B cell (primary cell): ENCODE measurements around the gene RAB6C. TPM values are rescaled to one million over a fixed set of nuclear protein-coding genes. Genes with fewer than 3 reads are reported as not detected.
"Not testable (repeated sequence)": the region's sequence is repeated elsewhere in the genome, so short reads cannot be mapped to it uniquely, and the experiment has no call there.

ENCODE experiments used
- ATAC-seq: fragments of 200-7000 bp; cut with Tn5 transposase; one replicate; pipeline ENCODE4 v1.10.0; 2021; ENCODE audit warnings: low read depth, mild to moderate bottlenecking, moderate number of reproducible peaks, moderate library complexity
- CTCF ChIA-PET: fragments of 350-600 bp; sonication (Branson Sonifier 250); formaldehyde crosslinking; loops from one replicate; lab custom pipeline; 2021; ENCODE audit warnings: antibody characterized with exemption, inconsistent platforms; lab: Charles Lee
- POLR2A ChIA-PET: fragments of 350-600 bp; sonication (Branson Sonifier 250); formaldehyde crosslinking; loops from one replicate; lab custom pipeline; 2021; ENCODE audit warnings: antibody characterized with exemption; lab: Charles Lee
- DNase-seq: peaks from one replicate; pipeline ENCODE4 v3.0.0; 2013
- H2AFZ ChIP-seq: 2 replicates; pipeline ENCODE4 v1.6.1; 2012; ENCODE audit warnings: mild to moderate bottlenecking, low read depth, low read length; ENCODE audit not compliant: insufficient read depth, poor library complexity, severe bottlenecking
- H3K27ac ChIP-seq, 2 donors: 1 replicate in 1 of 2; 2 replicates in 1 of 2; pipeline ENCODE4 v1.5.1; 2012 to 2013; ENCODE audit warnings: low read length in 2 of 2, mild to moderate bottlenecking in 2 of 2, moderate library complexity in 1 of 2
- H3K27me3 ChIP-seq, 4 experiments: fragments of 200-600 bp in 1 of 4; sonication (generic) in 1 of 4; replicated peaks in 1 of 4; 1 replicate in 2 of 4; 2 replicates in 2 of 4; pipeline versions ENCODE4 v1.6.1 to v1.7.0; 2013 to 2016; ENCODE audit warnings: low read length in 3 of 4, mild to moderate bottlenecking in 2 of 4, mixed read lengths in 1 of 4, moderate library complexity in 1 of 4; ENCODE audit not compliant: insufficient read depth in 4 of 4, control insufficient read depth in 3 of 4; ENCODE audit errors: control extremely low read depth in 1 of 4
- H3K36me3 ChIP-seq, 2 experiments: replicated peaks in 1 of 2; 1 replicate in 1 of 2; 2 replicates in 1 of 2; pipeline versions ENCODE4 v1.6.1 to v1.7.1; 2013; ENCODE audit warnings: low read length in 1 of 2; ENCODE audit not compliant: insufficient read depth in 2 of 2, control insufficient read depth in 1 of 2; ENCODE audit errors: control extremely low read depth in 1 of 2, extremely low read depth in 1 of 2
- H3K4me1 ChIP-seq, 2 donors: fragments of 200-600 bp in 1 of 2; sonication (generic) in 1 of 2; 1 replicate in 1 of 2; 2 replicates in 1 of 2; pipeline versions ENCODE4 v1.5.1 to v1.6.1; 2013 to 2017; ENCODE audit warnings: low read length in 2 of 2; ENCODE audit not compliant: control insufficient read depth in 2 of 2, insufficient read depth in 2 of 2
- H3K4me2 ChIP-seq: replicated peaks from 2 replicates; pipeline ENCODE3; 2012; ENCODE audit warnings: mild to moderate bottlenecking, low read depth, low read length; ENCODE audit not compliant: poor library complexity, severe bottlenecking
- H3K4me3 ChIP-seq, 5 experiments: fragments of 200-600 bp in 1 of 5; sonication (generic) in 1 of 5; 1 replicate in 3 of 5; 2 replicates in 2 of 5; pipeline versions ENCODE4 v1.5.1 to v1.7.0; 2011 to 2016; ENCODE audit warnings: low read length in 4 of 5, mild to moderate bottlenecking in 4 of 5, low read depth in 2 of 5, control low read depth in 1 of 5, moderate library complexity in 1 of 5; ENCODE audit not compliant: insufficient read depth in 1 of 5; ENCODE audit errors: control extremely low read depth in 1 of 5, extremely low read depth in 1 of 5
- H3K79me2 ChIP-seq: fragments of 200-600 bp; sonication (generic); one replicate; pipeline ENCODE4 v1.6.0; 2016; ENCODE audit warnings: low read length; ENCODE audit not compliant: control insufficient read depth, insufficient read depth
- H3K9ac ChIP-seq: fragments of 200-600 bp; sonication (generic); 2 replicates; pipeline ENCODE4 v1.6.1; 2017; ENCODE audit warnings: mild to moderate bottlenecking, low read length, moderate library complexity
- H3K9me3 ChIP-seq, 3 donors: one replicate each; pipeline versions ENCODE4 v1.6.1 to v1.7.1; 2013; ENCODE audit warnings: low read length in 2 of 3; ENCODE audit not compliant: control insufficient read depth in 2 of 3, insufficient read depth in 1 of 3; ENCODE audit errors: control extremely low read depth in 1 of 3
- H4K20me1 ChIP-seq: 2 replicates; pipeline ENCODE4 v1.6.0; 2012; ENCODE audit warnings: mild to moderate bottlenecking, low read length; ENCODE audit not compliant: insufficient read depth, control insufficient read depth, poor library complexity, severe bottlenecking
- H3K27ac Mint-ChIP-seq: one replicate; pipeline ENCODE4 v1.8.0; 2021; ENCODE audit warnings: mixed read lengths
- H3K27me3 Mint-ChIP-seq: one replicate; pipeline ENCODE4 v1.8.0; 2021; ENCODE audit warnings: mixed read lengths
- H3K4me1 Mint-ChIP-seq: one replicate; pipeline ENCODE4 v1.8.0; 2021; ENCODE audit warnings: mixed read lengths
- H3K4me3 Mint-ChIP-seq: one replicate; pipeline ENCODE4 v1.8.0; 2021; ENCODE audit warnings: mixed read lengths
- H3K9me3 Mint-ChIP-seq: one replicate; pipeline ENCODE4 v1.8.0; 2022; ENCODE audit warnings: mixed read lengths; ENCODE audit not compliant: insufficient read depth
- CTCF ChIP-seq: fragments of 200-600 bp; IDR thresholded peaks from one replicate; pipeline ENCODE4 v1.8.0; 2022; ENCODE audit warnings: antibody characterized with exemption, mild to moderate bottlenecking
- EZH2 ChIP-seq: IDR thresholded peaks from 2 replicates; pipeline ENCODE4 v1.6.1; 2012; ENCODE audit warnings: borderline replicate concordance, low read depth, mild to moderate bottlenecking, moderate library complexity, low read length; ENCODE audit not compliant: insufficient read depth, poor library complexity, severe bottlenecking
- WGBS: methylation state at CpG from one replicate; pipeline ENCODE4 v1.1.5; 2013; ENCODE audit warnings: missing lambda C conversion rate; ENCODE audit not compliant: insufficient coverage; 5-methylcytosine and 5-hydroxymethylcytosine counted together
- intact Hi-C: fragments of 100-400 bp; cut with micrococcal nuclease; formaldehyde crosslinking; loops from one replicate; pipeline ENCODE4 v1.10.0; 2022
- polyA plus RNA-seq: library from polyadenylated mRNA; depleted of rRNA; stranded (reverse); fragments of >200 nt; gene quantifications from 2 replicates; pipeline ENCODE4 v1.2.3, GENCODE V29; 2012
- total RNA-seq, 2 donors: library from RNA; stranded (reverse); fragments of 120-200 nt in 1 of 2; gene quantifications; 1 replicate in 1 of 2; 2 replicates in 1 of 2; pipeline versions ENCODE4 v1.2.3 to v1.2.4, GENCODE V29; 2013 to 2022

Gene RAB6C
- total and polyA plus RNA-seq, 2 donors (not counting 1 experiment from before 2014, with no cell fraction given), result 0.09 TPM; not detected in 1

DNA sequence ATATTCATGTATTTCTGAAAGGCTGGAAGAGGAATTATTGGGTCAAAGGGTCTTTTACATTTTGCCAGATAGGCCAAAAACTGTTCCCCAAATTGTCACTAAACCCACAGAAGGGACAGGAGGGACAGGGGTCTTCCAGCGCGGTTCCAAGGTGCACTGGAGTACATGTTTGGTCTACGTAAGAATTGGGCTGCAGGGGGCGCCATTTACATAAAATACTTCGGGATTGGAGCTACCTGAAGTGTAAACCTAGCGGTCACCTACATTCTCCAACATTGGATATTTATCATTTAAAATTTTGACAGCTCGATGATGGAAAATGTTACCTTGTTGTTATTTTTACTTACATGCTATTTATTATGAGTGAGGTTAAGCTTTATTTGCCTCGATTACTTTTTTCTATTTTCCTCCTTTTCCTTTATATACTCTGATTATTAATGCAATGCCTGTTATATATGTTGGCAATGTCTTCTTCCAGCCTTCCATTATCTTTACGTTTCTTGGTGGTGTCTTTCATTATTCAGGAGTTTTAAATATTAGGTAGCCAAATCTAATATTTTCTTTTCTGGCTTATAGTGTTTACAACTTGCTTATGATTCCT, 43.0 kb upstream of the RAB6C start:
- H3K4me1 Mint-ChIP-seq, result no peaks in the 10 kb centered on the region
- Histone ChIP-seq H3K27ac (no peak overlapping the region), H4K20me1 (no peaks in the 10 kb centered on the region), H3K4me2 (no peak overlapping the region), H3K9me3 (no peaks in the 10 kb centered on the region), H3K27me3 (peaks cover 0 to 5% (median 0%) of the 10 kb centered on the region in 4 experiments), H3K9ac (no peak overlapping the region), H3K4me3 (no peak overlapping the region), H3K79me2 (no peaks in the 10 kb centered on the region), H2AFZ (no peak overlapping the region), H3K36me3 (no peaks in the 10 kb centered on the region), H3K4me1 (no peaks in the 10 kb centered on the region)
- ChIA-PET CTCF (interaction anchor here (0.6 to 6.5 kb wide), 11 partner anchors 9 to 1920 kb away, joined by 3 to 145 read pairs (median 3); partner anchors contain the start of gene IMP4), POLR2A (no interaction called here)
- DNase-seq (peak; percentile 62), ATAC-seq (peak; percentile 63)
- peaks cover 42% of the 10 kb centered on the region for H3K27me3 Mint-ChIP-seq
- no peaks in the 10 kb centered on the region for H3K9me3 Mint-ChIP-seq
- WGBS, result 40% methylated on average over 1 of the region's 9 CpGs
- no peak overlapping the region for H3K27ac Mint-ChIP-seq
- intact Hi-C loops, result no loop called here
- TF ChIP-seq CTCF (peak; percentile 82), EZH2 (no peak)
- no peak overlapping the region for H3K4me3 Mint-ChIP-seq

- H3K4me3 ChIP-seq, H3K27ac ChIP-seq, H3K4me1 Mint-ChIP-seq, H3K9me3 ChIP-seq, DNase-seq, H3K36me3 ChIP-seq, H3K27ac Mint-ChIP-seq, H3K4me1 ChIP-seq, ATAC-seq, intact Hi-C loops, H4K20me1 ChIP-seq, POLR2A ChIA-PET, H3K9ac ChIP-seq, H3K27me3 ChIP-seq, H3K4me2 ChIP-seq, H2AFZ ChIP-seq, H3K4me3 Mint-ChIP-seq, H3K79me2 ChIP-seq, H3K9me3 Mint-ChIP-seq: not testable (repeated sequence)
- H3K27me3 Mint-ChIP-seq, result peaks cover 31% of the 10 kb centered on the region
- CTCF ChIA-PET, result interaction anchor here (6.5 kb wide), 1 partner anchor 394 kb away, joined by 145 read pairs; no protein-coding TSS in a partner anchor
- 100% methylated on average over 1 of the region's 7 CpGs for WGBS
These were observed 40.5 kb upstream of the RAB6C start for GRCh38 chr2:129938850-129939471.

- POLR2A ChIA-PET, H4K20me1 ChIP-seq, DNase-seq, H3K9ac ChIP-seq, H3K9me3 Mint-ChIP-seq, H3K4me3 Mint-ChIP-seq, H2AFZ ChIP-seq, H3K79me2 ChIP-seq, H3K4me2 ChIP-seq, H3K27ac Mint-ChIP-seq, H3K4me1 Mint-ChIP-seq, H3K4me1 ChIP-seq, ATAC-seq, H3K4me3 ChIP-seq, H3K9me3 ChIP-seq, intact Hi-C loops, H3K36me3 ChIP-seq, H3K27ac ChIP-seq, H3K27me3 ChIP-seq: not testable (repeated sequence)
- WGBS, result 10% methylated on average over 6 of the region's 8 CpGs
- CTCF ChIA-PET, result interaction anchor here (0.5 to 0.7 kb wide), 2 partner anchors 384 to 414 kb away, joined by 3 to 4 read pairs; no protein-coding TSS in a partner anchor
- peaks cover 26% of the 10 kb centered on the region for H3K27me3 Mint-ChIP-seq
These were observed 36.0 kb upstream of the RAB6C start for GRCh38 chr2:129943456-129943855.
